Measurements from ENCODE around the gene NELFE. TPM values are rescaled to one million over a fixed set of nuclear protein-coding genes. Genes with fewer than 3 reads are reported as not detected.
A peak's percentile ranks its signal among the peaks of the same experiment; 100 is the strongest.
"Not testable (repeated sequence)": the region's sequence is repeated elsewhere in the genome, so short reads cannot be mapped to it uniquely, and the experiment has no call there.

NELFE gene
- total RNA-seq, 1 experiment from 2014 or later, result 141 TPM

DNA sequence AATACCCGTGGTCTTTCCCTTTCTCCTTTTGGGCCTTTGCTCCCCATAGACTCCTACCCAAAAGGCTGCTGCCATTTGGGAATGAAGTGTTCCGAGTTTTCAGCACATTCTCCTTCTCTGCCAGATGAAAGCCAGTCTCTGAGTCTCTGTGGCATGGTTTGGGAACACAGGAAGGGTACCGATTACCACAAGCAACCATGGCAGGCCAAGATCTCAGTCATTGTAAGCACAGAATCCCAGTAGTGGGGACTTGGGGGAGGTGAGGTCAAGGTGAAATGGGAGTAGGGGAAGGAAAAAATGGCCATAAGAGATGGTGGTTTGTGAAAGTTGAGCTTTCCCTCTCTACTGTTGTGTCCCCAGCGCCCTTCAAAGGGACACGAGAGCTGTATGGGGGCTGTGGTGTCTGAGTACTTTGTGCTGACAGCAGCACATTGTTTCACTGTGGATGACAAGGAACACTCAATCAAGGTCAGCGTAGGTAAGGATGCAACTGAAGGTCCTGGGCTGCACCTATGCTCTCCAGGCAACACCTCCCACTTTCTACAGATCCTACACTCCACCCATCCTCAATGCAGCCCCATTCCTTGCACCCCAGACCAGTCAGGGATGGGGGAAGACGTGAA is 8.7 kb downstream of the NELFE start:
- DNase-seq (ENCODE audit: low spot score), result no peak

- DNase-seq (ENCODE audit: low spot score), result no peak
These were observed 9.9 kb downstream of the NELFE start for GRCh38 chr6:31948753-31949413.

- no peak for DNase-seq (ENCODE audit: low spot score)
These were observed 10.5 kb downstream of the NELFE start for GRCh38 chr6:31948306-31948705.

- no peak for DNase-seq (ENCODE audit: low spot score)
These were observed 10.9 kb downstream of the NELFE start for GRCh38 chr6:31947864-31948263.

DNA sequence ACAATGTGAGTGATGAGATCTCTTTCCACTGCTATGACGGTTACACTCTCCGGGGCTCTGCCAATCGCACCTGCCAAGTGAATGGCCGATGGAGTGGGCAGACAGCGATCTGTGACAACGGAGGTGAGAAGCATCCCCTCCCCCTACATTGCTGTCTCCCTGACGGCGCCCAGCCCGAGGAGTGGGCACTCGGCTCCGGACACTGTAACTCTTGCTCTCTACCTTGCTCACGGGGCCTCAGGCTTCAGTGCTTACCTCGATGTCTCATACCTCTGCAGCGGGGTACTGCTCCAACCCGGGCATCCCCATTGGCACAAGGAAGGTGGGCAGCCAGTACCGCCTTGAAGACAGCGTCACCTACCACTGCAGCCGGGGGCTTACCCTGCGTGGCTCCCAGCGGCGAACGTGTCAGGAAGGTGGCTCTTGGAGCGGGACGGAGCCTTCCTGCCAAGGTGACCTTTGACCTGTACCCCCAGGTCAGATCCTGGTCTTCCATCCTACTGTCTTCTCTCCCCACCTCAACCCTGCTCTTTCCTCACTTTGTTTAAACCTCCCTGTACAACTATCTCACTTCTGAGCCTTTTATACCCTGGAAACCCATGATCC is 11.6 kb downstream of the NELFE start:
- no peak for DNase-seq (ENCODE audit: low spot score)

GRCh38 chr6:31946370-31946885 is 12.3 kb downstream of the NELFE start:
- DNase-seq (ENCODE audit: low spot score), result no peak

GRCh38 chr6:31945507-31946369 is 13.0 kb downstream of the NELFE start, which contains the start of gene CFB:
CFB (plus strand) TSS chr6:31946095; CDS start chr6:31946222, 127 bp downstream.
- peak; percentile 77 for DNase-seq (ENCODE audit: low spot score)

- no peak for DNase-seq (ENCODE audit: low spot score)
These were observed 13.6 kb downstream of the NELFE start for GRCh38 chr6:31945154-31945506.

DNA sequence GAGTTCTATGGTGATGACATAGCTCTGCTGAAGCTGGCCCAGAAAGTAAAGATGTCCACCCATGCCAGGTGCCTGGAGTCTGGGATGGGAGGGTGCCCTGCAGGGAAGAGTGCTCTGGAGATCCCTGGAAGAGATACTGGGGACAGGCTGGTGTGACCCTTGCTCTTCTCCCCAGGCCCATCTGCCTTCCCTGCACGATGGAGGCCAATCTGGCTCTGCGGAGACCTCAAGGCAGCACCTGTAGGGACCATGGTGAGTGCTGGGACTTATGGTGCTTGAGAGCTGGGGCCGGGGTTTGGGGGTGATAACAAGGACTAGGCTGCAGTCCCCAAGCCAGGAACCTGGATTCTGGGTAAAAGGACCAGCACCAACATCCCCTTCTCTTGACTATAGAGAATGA is 15.0 kb downstream of the NELFE start:
- no peak for DNase-seq (ENCODE audit: low spot score)

- DNase-seq (ENCODE audit: low spot score), result peak; percentile 48
These were observed 18.5 kb downstream of the NELFE start for GRCh38 chr6:31940256-31940664.

GRCh38 chr6:31935823-31936222 is 22.9 kb downstream of the NELFE start:
- DNase-seq (ENCODE audit: low spot score), result no peak

- DNase-seq (ENCODE audit: low spot score), result no peak
These were observed 23.8 kb downstream of the NELFE start for GRCh38 chr6:31935021-31935420.

DNA sequence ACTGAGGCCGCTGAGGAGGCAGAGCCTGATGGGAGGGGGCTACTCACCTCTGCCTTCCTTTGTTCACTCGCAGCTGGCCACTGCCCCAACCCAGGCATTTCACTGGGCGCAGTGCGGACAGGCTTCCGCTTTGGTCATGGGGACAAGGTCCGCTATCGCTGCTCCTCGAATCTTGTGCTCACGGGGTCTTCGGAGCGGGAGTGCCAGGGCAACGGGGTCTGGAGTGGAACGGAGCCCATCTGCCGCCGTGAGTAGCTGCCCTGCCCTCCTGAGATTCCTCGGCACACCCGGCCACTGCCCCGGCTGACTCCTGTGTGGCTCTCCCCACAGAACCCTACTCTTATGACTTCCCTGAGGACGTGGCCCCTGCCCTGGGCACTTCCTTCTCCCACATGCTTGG is 25.2 kb downstream of the NELFE start:
- DNase-seq (ENCODE audit: low spot score), result no peak

DNA sequence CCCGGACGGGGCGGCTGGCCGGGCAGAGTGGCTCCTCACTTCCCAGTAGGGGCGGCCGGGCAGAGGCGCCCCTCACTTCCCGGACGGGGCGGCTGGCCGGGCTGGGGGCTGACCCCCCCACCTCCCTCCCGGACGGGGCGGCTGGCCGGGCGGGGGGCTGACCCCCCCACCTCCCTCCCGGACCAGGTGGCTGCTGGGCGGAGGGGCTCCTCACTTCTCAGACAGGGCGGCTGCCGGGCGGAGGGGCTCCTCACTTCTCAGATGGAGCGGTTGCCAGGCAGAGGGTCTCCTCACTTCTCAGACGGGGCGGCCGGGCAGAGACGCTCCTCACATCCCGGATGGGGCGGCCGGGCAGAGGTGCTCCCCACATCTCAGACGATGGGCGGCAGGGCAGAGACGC is 26.6 kb downstream of the NELFE start:
- DNase-seq (ENCODE audit: low spot score), result not testable (repeated sequence)

DNA sequence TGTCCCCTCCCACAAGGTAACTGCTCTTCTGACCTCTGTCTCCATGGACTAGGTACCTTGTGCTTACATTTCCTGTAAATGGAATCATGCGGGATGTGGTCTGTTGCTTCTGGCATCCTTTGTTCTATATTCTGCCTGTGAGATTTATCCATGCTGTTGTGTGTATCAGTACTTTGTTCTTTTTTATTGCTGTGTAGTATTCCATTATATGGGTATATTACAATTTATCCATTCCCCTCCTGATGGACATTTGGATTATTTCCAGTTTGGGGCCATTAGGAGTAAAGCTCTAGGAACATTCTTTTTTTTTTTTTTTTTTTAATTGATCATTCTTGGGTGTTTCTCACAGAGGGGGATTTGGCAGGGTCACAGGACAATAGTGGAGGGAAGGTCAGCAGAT is 27.8 kb downstream of the NELFE start:
- DNase-seq (ENCODE audit: low spot score), result no peak

GRCh38 chr6:31928672-31928939 is 30.2 kb downstream of the NELFE start:
- DNase-seq (ENCODE audit: low spot score), result no peak

- DNase-seq (ENCODE audit: low spot score), result no peak
These were observed 30.7 kb downstream of the NELFE start for GRCh38 chr6:31927863-31928671.

DNA sequence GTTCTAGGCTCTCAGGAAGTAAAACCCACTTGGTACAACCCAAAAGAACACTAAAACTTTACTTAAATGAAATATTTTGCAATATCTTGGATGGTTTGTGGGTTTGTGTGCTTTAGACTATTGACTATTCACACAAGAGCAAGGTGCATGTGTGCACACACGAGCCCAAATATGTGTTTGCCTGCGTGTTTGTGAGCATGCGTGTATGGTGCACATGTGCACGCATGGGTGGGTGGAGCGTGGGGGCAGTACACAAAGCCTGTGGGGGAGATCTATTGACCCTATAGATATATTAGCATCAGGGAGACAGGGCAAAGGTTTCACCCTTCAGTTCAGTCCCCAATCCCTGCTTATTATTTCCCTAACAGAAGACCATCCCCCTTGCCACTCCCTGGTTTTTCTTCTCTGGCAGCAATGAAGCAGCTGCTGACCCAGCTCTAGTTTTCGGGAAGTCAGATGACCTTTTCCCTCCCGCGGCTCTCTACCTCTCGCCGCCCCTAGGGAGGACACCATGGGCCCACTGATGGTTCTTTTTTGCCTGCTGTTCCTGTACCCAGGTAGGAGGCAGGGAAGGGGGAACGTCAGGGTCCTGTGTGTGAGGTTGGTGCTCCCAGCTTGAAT is 31.4 kb downstream of the NELFE start, which contains the start of gene C2:
TSS of gene C2 (plus strand) at position 476 of the 621 bp plus-strand sequence. CDS start at position 512, 36 bp downstream.
- DNase-seq (ENCODE audit: low spot score), result no peak

- no peak for DNase-seq (ENCODE audit: low spot score)
These were observed 35.8 kb downstream of the NELFE start for GRCh38 chr6:31922942-31923341.

DNA sequence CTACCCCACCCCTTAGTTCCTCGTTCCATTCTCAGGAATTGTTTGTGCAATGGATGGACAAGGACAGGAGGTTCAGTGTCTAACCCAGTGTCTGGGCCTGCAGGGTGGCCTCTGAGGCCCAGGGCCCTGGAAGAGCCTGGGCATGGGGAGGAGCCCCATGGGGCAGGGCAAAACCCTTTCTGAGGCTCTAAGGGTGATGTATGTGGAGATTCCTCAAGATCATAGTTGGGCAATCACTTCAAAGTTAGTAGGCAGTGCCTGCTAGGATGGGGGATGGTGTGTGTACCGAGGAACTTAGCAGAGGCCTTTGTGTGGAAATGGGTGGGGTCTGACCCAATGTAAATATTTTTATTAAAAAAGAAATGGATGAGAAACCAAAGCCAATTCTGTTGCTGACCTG is 38.0 kb downstream of the NELFE start:
- DNase-seq (ENCODE audit: low spot score), result no peak
